Stomach (tissue), 4 donors: ENCODE data around the gene PSME3IP1.

Source experiments
- EP300 ChIP-seq: sonication (generic); formaldehyde crosslinking; IDR thresholded peaks from one replicate; pipeline ENCODE4 v1.6.1; 2017; ENCODE audit warnings: antibody characterized with exemption
- POLR2A ChIP-seq, 4 donors: fragments of 450-650 bp; IDR thresholded peaks; one replicate each; pipeline ENCODE4 v1.6.1; 2016; ENCODE audit warnings: antibody characterized with exemption in 4 of 4, control low read depth in 2 of 4, mild to moderate bottlenecking in 1 of 4, moderate library complexity in 1 of 4
- POLR2AphosphoS5 ChIP-seq, 3 donors: sonication (generic); formaldehyde crosslinking; IDR thresholded peaks; one replicate each; pipeline ENCODE4 v1.6.1; 2016; ENCODE audit warnings: antibody characterized with exemption in 3 of 3
- TF ChIP-seq, protein P1 (sequence below), 7 experiments: fragments of 450-650 bp in 4 of 7; fragments of 200-600 bp in 3 of 7; sonication (generic) in 3 of 7; IDR thresholded peaks; one replicate each; pipeline ENCODE4 v1.5.1; 2016 to 2019; ENCODE audit warnings: antibody characterized with exemption in 7 of 7, control low read depth in 2 of 7, mild to moderate bottlenecking in 1 of 7

DNA sequence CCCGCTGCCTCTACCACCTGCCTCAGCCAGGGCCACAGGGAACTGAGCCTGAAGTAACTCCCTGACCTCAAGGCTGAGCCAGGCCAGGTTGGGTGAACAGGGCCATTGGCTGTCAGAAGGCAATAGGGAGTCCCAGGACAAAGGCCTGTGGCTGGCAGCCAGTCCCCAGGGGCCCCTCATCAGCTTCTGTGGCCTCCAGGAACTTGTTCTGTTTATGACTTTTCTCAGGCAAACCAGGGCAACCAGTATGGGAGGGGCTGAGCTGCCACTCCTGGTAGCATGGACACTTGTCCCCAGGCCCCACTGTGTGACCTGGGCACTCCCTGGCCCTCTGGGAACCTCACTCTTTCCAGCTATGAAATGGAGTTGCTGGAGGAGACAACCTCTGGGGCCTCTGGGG, 53.4 kb downstream of the PSME3IP1 start:
- TF ChIP-seq EP300 (no peak), POLR2A (IDR thresholded peaks at IDR 0.05) (no peak), POLR2AphosphoS5 (IDR thresholded peaks at IDR 0.05) (no peak)
- TF ChIP-seq, protein P1, sequence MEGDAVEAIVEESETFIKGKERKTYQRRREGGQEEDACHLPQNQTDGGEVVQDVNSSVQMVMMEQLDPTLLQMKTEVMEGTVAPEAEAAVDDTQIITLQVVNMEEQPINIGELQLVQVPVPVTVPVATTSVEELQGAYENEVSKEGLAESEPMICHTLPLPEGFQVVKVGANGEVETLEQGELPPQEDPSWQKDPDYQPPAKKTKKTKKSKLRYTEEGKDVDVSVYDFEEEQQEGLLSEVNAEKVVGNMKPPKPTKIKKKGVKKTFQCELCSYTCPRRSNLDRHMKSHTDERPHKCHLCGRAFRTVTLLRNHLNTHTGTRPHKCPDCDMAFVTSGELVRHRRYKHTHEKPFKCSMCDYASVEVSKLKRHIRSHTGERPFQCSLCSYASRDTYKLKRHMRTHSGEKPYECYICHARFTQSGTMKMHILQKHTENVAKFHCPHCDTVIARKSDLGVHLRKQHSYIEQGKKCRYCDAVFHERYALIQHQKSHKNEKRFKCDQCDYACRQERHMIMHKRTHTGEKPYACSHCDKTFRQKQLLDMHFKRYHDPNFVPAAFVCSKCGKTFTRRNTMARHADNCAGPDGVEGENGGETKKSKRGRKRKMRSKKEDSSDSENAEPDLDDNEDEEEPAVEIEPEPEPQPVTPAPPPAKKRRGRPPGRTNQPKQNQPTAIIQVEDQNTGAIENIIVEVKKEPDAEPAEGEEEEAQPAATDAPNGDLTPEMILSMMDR (IDR thresholded peaks at IDR 0.05): no peak
